T-helper 9 cell (primary cell): ENCODE results near the gene RAB12.
"Not testable (repeated sequence)": the region's sequence is repeated elsewhere in the genome, so short reads cannot be mapped to it uniquely, and the experiment has no call there.

Experiments
- DNase-seq: peaks from one replicate; pipeline ENCODE4 v3.0.0-alpha.2; 2020

The RAB12 gene

DNA sequence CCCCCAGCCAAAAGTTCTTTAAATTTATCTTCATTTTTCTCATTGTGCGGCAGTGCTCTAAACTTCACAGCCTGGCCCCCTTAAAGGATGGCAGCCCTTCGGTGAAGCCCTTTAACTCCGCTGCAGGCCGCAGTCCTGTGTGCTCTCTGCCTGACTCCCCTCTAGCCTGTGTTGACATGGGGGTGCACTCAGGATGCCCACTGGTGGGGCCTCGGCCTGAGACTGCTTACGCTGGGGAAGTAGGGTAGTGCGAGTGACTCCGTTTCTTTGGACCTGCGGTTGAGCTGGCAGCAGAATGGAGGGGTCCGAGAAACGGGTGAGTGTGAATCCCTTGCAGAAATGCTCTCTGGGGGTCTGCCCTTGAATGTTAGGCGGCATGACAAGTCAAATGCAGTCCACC, 5.6 kb downstream of the RAB12 start:
- DNase-seq: no peak

DNA sequence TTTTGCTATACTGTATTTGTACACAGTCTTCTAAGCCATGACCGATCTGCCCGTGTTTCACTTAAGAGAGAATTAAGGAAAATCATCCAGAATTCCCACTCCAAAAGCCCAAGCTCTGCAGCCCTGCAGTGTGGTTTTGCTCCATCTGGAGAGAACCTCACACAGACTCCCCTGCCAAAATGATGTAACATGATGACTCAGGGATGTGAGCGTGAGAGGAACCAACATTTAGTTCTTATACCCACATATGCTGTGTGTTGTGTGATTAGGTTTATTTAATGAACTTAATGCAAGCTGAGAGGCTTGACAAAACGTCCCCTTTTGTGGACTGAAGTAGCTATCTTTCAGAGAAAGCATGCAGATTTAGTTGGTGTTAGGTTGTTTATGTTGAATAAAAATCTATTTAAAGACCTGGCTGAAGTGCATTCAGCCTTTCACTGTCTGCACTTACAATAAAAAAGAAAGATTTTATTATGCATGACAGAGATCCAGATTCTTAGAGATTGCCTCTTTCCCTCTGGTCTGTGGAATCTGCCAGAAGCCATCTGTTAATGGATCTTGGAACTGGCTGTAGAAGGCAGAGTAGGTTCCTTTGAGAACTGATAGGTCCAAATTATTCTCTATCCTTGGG, 6.3 kb downstream of the RAB12 start:
- no peak for DNase-seq

- DNase-seq: no peak
Measured at GRCh38 chr18:8616028-8616401, 6.8 kb downstream of the RAB12 start.

DNA sequence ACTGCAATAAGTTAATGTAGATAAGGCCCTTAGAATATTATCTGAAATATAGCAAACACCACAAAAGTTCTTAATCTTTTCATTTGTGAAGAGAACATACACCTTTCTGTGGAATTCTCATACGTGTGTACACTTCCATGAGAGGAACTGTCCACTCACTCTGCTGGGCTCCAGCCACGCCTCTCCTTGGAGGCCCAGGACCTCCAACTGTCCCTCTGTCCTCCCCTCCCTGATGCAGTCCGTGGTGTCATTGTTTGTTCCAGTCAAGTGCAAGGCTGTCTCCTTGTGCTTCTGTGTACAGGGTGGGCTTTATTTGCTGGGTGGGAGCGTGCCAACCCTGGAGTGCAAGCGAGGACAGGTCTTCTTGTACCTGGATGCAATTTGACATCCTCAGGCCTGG, 8.7 kb downstream of the RAB12 start:
- DNase-seq: no peak

DNA sequence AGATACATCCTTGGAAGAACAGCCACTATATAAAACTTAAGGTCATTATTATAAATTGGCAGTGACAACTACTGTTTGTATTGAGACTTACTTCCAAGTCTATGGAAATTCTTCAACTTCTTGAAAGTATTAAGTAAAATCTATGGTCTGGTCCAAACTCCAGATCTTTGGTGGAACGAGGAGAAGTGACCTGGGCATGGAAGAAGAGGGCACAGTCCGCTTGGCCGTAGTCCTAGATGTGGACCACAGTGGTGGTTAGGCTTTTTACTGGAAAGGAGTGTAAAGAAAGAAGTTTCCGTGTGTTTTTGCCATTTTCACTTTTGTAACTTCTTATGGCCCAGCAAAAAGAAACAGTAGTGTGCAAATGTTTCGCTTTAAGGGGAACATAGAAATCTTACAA, 9.8 kb downstream of the RAB12 start:
- no peak for DNase-seq

- DNase-seq: no peak
Measured at GRCh38 chr18:8619835-8620577, 10.8 kb downstream of the RAB12 start.

DNA sequence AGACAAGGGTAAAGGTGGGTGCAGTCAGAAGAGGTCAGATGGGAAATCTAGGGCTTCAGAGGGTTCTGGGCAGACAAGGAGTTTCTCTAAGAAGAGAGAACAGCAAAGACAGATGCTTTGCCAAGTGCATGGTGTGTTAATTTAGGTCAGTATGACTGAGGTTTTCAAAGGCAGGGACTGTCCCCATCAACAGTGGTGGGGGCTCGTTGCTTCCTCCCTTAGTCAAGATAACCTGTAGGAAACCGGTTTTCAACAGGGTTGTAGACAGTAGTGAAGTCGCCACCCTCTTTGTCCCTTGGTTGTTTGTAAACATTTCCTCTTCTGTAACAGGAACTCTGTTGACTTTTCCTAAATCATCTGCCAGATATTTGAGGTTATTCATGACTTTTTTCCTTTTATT, 11.6 kb downstream of the RAB12 start:
- DNase-seq: no peak

- DNase-seq: not testable (repeated sequence)
Measured at GRCh38 chr18:8622625-8623024, 13.4 kb downstream of the RAB12 start.

GRCh38 chr18:8623549-8624106, 14.4 kb downstream of the RAB12 start:
- DNase-seq: no peak

- DNase-seq: no peak
Measured at GRCh38 chr18:8625461-8626092, 16.3 kb downstream of the RAB12 start.

DNA sequence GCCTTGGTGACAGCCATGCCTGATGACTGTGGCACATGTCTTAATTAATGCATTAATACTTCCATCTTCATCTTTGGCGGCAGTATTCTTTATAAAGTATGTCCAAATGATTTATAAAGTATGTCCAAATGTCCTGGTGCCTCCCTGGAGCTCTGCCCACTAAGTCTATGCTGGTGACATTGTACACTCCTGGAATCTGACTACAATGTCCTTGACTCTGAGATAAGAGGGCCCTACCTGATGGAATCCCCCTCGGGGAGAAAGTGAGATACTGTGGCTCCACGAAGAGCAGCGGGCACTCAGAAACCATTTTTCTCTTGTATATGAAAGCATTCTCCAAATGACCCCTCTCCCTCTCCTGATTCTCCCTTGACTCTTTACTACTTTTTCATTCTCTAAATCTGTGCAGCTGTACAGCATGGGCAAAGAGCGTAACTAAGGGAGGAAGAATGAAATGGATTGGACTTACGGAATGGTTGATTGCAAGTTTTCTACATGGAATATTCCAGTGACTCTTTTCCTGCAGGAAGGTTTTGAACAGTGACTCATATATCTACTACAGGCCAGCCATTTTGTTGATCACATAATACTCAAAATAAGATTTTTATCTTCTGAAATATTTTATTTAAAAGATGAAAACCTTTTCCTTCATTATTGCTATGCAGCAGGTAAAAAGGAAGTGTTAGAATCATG, 17.3 kb downstream of the RAB12 start:
- no peak for DNase-seq

GRCh38 chr18:8627107-8627472, 17.9 kb downstream of the RAB12 start:
- DNase-seq: no peak

- DNase-seq: no peak
Measured at GRCh38 chr18:8627540-8627939, 18.3 kb downstream of the RAB12 start.

DNA sequence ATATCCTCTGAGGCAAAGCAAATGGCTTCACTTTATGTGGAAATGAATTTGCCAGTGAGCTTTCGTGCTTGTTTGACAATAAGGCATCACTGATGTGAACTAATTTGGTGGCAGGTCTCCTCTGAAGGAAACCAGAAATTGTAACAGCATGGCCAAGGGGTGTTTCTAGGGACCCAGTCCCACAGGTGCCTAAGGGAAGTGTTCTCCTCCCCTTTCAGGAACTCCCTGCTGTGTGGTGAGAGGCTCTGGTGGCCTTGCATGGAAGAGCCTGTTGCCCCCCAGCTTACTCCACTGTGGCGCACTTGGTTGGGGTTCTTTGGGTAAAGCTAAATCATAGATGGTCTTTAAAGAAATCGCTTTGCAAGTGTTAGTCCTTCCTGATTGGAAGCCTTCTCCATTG, 20.4 kb downstream of the RAB12 start:
- no peak for DNase-seq

DNA sequence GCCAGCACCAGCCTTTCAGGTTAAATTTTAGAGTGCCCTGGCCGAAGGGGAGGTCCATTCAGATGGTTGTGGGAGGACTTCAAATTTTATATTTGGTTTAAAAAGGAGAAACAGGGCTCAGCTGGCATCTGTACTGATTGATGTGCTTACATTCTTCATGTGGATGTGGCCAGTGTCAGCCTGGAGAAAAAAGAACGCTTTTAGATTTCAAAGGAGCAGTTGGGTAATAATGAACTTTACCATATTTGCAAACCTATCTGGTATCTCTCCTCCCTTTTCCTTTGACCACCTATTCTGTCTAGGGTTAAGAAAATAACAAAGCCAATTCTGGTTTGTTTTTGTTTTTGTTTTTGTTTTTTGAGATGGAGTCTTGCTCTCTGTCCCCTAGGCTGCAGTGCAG, 21.3 kb downstream of the RAB12 start:
- DNase-seq: no peak

DNA sequence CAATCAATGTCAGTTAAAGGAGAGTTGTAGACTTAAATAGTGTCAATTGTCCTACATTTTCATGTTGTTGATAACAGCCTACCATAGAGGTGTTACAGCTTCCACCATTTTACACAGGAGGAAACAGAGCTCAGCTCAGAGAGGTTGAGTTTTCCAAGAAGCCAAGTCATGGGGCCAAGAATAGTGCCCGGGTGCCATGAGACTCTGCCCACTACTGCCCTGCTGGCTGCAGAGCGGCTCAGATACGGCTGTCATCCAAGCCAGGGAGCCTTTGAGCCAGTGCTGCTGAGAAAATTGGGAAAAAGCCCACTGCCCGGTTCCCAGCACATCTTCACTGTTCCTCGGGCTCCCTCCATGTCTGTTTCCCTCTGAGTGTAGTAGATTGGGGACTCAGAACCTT, 22.0 kb downstream of the RAB12 start:
- DNase-seq: no peak

GRCh38 chr18:8632386-8632785, 23.1 kb downstream of the RAB12 start:
- DNase-seq: no peak

DNA sequence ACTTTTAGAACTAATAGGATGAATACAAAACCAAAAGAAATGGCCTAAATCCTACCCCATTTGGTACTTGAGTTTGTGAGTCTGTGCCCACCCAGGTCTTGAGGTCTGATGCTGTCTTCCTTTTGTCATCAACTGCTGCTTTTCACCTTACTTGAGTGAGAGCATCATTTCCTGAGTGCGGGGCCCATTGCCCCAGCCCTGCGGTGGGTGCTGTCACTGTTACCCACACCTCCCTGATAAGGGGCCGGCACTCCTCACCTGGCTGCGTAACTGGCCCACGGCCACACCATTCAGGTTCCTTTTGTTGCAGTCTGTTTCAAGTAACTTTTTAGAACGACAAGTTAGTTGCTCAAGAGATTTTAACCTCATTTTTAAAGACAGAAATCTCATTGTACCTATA, 25.3 kb downstream of the RAB12 start:
- DNase-seq: no peak

DNA sequence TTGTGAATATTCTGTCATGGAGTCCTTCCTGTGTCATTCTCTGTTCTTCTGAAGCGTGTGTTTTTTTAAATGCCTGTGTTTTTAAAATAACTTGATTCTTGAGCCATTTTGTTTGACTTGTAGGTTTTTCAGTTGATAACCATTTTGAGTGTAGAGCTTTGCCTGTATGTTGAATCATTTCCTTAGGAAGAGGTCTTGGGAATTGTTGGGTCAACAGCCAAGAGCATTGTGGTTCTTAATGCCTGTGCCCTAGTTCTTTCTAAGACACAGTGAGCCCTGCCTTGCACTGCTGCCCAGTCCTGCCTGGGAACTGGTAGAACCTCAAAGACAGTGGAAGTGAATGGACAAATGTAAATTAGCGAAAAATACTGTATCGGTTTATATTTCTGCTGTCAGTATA, 25.9 kb downstream of the RAB12 start:
- no peak for DNase-seq

GRCh38 chr18:8639762-8640161, 30.5 kb downstream of the RAB12 start:
- no peak for DNase-seq

DNA sequence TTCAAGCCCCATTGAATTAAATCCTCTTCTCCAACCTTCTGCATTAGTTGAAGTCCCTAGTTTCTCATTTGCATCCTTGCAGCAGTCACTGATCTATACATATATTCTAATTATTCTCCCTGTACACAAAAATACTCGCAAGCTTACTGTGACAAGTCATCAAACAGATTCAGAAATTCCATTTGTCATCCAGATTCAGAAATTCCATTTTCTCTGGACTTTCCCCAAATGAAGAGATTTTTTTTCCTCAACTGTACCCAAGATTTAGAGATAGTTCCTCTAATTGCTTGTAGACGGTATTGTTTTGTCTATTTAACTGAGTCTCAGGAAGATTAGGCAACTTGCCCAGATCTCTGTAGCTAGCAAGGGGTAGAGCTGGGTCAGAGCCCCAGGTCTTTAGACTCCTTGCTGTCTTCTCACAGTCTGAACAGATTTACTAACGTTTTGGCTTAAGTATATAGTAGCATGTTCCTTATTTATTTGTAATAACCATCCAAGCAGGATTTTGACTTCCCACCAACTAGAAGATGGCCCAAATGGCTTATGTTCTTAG, 34.2 kb downstream of the RAB12 start:
- no peak for DNase-seq

DNA sequence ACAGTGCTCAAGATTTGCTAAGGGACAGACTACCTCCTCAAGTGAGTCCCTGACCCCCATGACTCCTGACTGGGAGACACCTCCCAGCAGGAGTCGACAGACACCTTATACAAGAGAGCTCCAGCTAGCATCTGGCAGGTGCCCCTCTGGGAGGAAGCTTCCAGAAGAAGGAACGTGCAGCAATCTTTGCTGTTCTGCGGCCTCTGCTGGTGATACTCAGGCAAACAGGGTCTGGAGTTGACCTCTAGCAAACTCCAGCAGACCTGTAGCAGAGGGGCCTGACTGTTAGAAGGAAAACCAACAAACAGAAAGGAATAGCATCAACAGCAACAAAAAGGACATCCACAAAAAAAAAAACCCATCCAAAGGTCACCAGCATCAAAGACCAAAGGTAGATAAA, 38.1 kb downstream of the RAB12 start:
- not testable (repeated sequence) for DNase-seq
